Fibroblast of villous mesenchyme (primary cell): ENCODE results near the gene CNOT9. TPM values are rescaled to one million over a fixed set of nuclear protein-coding genes. Genes with fewer than 3 reads are reported as not detected.

Experiments
- DNase-seq: peaks from one replicate; pipeline ENCODE4 v3.0.0-alpha.2; 2010; ENCODE audit warnings: low read depth
- H3K4me3 ChIP-seq: 2 replicates; pipeline ENCODE4 v1.5.1; 2011; ENCODE audit warnings: low read depth, mild to moderate bottlenecking, low read length
- CTCF ChIP-seq: IDR thresholded peaks from 2 replicates; pipeline ENCODE4 v1.5.1; 2012; ENCODE audit warnings: low read depth, mild to moderate bottlenecking, low read length; ENCODE audit not compliant: insufficient read depth
- total RNA-seq: library from RNA; depleted of rRNA; stranded (reverse); fragments of >200 nt; gene quantifications from 2 replicates; pipeline ENCODE4 v1.2.3, GENCODE V29; 2012

CNOT9 gene
- total RNA-seq, 1 donor, result 86.8 TPM

DNA sequence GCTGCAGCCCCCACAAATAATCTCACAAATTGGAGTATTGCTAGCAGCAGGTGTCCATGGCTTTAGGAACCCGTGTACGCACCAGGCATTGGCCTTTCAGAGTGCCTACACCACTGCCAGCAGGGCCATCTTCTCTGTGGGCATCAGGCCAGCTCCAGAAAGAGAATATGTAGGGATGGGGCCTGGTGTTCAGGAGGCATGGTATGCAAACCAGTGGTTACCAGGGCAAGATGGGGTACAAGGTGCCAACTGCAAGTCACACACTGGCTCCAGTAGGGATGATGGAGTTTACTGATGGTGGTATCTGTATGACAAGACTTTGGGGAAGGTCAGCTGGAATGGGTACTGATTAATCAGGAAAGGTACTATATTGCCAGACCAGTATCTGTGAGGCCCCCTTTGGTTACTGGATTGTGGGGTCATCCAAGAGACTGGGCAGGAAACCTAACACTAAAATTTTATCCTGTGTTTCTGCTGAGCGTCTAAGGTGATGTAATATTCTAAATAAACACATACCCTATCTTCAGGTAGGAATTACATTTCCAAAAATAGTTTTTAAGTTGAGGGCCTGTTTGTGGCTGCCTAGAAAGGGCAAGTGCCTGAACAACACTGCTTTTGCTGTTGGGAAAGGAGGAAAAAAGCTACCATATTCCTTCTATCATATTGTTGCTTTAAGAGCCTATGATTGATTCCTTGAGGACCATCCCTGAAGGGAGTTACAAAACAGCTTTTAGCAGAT lies 9.0 kb downstream of the CNOT9 start:
- TF ChIP-seq CTCF, result no peak
- no peak overlapping the region for H3K4me3 ChIP-seq
- no peak for DNase-seq

DNA sequence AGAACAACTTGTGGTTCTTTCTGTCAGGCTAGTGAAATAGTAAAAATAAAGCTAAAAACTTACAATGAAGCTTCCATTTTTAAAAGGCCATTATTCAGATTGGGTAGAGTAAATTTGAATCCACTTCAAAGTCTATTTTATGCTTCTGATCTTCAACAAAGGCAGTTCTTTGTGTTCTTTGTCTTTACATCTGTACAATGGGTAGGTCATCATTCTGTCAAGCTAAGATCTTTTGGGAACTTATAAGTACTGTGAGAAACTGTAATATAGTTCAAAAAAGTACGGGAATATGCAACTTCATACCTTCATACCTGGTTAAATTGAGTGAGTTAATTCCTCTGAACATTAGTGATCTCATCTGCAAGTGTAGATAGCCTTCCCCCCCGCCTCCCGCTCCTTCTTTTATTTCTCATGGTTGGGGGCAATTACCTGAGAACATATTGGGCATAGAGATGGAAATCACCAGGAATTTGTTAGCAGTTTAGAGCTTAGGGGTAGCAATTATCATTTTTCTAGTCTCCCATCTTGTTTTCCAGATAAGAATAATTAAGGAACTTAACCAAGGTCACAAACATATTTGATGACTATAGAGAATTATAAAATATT lies 9.7 kb downstream of the CNOT9 start:
- DNase-seq, result no peak
- H3K4me3 ChIP-seq, result no peak overlapping the region
- no peak for TF ChIP-seq CTCF

DNA sequence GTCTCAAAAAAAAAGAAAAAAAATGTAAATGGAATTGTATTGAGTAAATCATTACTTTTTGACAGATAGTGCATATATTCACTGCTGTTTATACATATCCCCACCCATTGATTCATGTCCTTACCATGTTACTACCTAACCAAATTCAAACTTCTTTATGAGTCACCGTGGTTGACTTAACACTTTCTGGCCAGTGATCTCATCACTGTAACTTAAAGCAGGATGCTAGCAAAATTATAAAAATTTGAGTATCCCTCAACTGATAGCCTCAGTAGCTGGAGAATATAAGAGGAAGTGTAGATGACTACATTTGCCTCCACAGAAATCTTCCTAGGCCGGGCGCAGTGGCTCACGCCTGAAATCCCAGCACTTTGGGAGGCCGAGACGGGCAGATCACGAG lies 13.4 kb downstream of the CNOT9 start:
- no peak for TF ChIP-seq CTCF
- DNase-seq, result peak; percentile 31

GRCh38 chr2:218583983-218584850 lies 15.6 kb downstream of the CNOT9 start:
- H3K4me3 ChIP-seq, result no peak overlapping the region
- no peak for TF ChIP-seq CTCF
- no peak for DNase-seq

More for the DNA sequence above, 13.4 kb downstream of the CNOT9 start:
- H3K4me3 ChIP-seq, result no peak overlapping the region

GRCh38 chr2:218585541-218585940 lies 16.9 kb downstream of the CNOT9 start:
- no peak for DNase-seq
- no peak for TF ChIP-seq CTCF
- no peak overlapping the region for H3K4me3 ChIP-seq

GRCh38 chr2:218605432-218605831 lies 36.8 kb downstream of the CNOT9 start:
- H3K4me3 ChIP-seq, result no peak overlapping the region
- no peak for TF ChIP-seq CTCF
- peak; percentile 40 for DNase-seq
